B cell (primary cell): ENCODE data around the gene CCDC14.

Experiments used
- EZH2 ChIP-seq: IDR thresholded peaks from 2 replicates; pipeline ENCODE4 v1.6.1; 2012; ENCODE audit warnings: borderline replicate concordance, low read depth, mild to moderate bottlenecking, moderate library complexity, low read length; ENCODE audit not compliant: insufficient read depth, poor library complexity, severe bottlenecking
- TF ChIP-seq, protein P1 (sequence below): fragments of 200-600 bp; IDR thresholded peaks from one replicate; pipeline ENCODE4 v1.8.0; 2022; ENCODE audit warnings: antibody characterized with exemption, mild to moderate bottlenecking

- TF ChIP-seq, protein P1, sequence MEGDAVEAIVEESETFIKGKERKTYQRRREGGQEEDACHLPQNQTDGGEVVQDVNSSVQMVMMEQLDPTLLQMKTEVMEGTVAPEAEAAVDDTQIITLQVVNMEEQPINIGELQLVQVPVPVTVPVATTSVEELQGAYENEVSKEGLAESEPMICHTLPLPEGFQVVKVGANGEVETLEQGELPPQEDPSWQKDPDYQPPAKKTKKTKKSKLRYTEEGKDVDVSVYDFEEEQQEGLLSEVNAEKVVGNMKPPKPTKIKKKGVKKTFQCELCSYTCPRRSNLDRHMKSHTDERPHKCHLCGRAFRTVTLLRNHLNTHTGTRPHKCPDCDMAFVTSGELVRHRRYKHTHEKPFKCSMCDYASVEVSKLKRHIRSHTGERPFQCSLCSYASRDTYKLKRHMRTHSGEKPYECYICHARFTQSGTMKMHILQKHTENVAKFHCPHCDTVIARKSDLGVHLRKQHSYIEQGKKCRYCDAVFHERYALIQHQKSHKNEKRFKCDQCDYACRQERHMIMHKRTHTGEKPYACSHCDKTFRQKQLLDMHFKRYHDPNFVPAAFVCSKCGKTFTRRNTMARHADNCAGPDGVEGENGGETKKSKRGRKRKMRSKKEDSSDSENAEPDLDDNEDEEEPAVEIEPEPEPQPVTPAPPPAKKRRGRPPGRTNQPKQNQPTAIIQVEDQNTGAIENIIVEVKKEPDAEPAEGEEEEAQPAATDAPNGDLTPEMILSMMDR = no peak
- TF ChIP-seq EZH2 = no peak
Measured at GRCh38 chr3:123936400-123936799, 24.6 kb downstream of the CCDC14 start.
